ENCODE results near the gene LPIN2. TPM values are rescaled to one million over a fixed set of nuclear protein-coding genes. Genes with fewer than 3 reads are reported as not detected.

LPIN2 gene
- total RNA-seq = 100 to 1,000 TPM in 1 of 2 experiments, 10 to 100 TPM in 1; 95.4 to 103 TPM
- 10 to 100 TPM; 53.6 to 96.5 TPM for polyA plus RNA-seq

GRCh38 chr18:3013024-3013804 is at the start of gene LPIN2:
TSS of gene LPIN2 (minus strand) at chr18:3013144. CDS start at chr18:2960840, 52,304 bp downstream.
- CTCF ChIA-PET (ENCODE audit: partially characterized antibody) = interaction anchor here (4.3 to 9.1 kb wide), 2 partner anchors 17 to 50 kb away, joined by 55 to 108 read pairs; no protein-coding TSS in a partner anchor
- POLR2A ChIA-PET (ENCODE audit: partially characterized antibody) = interaction anchor here (0.8 to 9.3 kb wide), 14 partner anchors 15 to 438 kb away, joined by 3 to 136 read pairs (median 4); partner anchors contain the start of genes MYL12A and MYL12B
- no peaks in the 10 kb centered on the region for H3K27me3 ChIP-seq (ENCODE audit: insufficient read depth, low read length)
- peak within 1 kb of the TSS; percentile 55 to 70 for H3K4me3 ChIP-seq (ENCODE audit: low read length in 2 of 2)
- peaks cover 68% of the 10 kb centered on the region for H3K4me1 ChIP-seq (ENCODE audit: insufficient read depth, low read length)
- Mint-ChIP-seq H3K4me3 (peak within 1 kb of the TSS; percentile 93 to 99 (median 96)), H3K27me3 (no peaks in the 10 kb centered on the region), H3K9me3 (peaks cover 0 to 1% (median 0%) of the 10 kb centered on the region in 8 donors), H3K4me1 (peaks cover 51 to 75% (median 68%) of the 10 kb centered on the region in 4 donors), H3K36me3 (peaks cover 26 to 30% of the 10 kb centered on the region in 2 donors), H3K27ac (peak within 1 kb of the TSS; percentile 94 to 98 (median 98))
- no peaks in the 10 kb centered on the region for H3K36me3 ChIP-seq (ENCODE audit: insufficient read depth, low read length)
- intact Hi-C loops (cut with micrococcal nuclease) = loop anchor here (1.0 to 5.0 kb wide), 6 partner anchors 49 to 584 kb away; partner anchors contain the start of genes MYL12A, MYL12B and SMCHD1
- DNase-seq = peak; percentile 97 to 98 (median 98)
- H3K9me3 ChIP-seq (ENCODE audit: control insufficient read depth in 1 of 2, low read length in 2 of 2) = no peaks in the 10 kb centered on the region
- H3K27ac ChIP-seq (ENCODE audit: low read depth, low read length) = peak within 1 kb of the TSS; percentile 63

DNA sequence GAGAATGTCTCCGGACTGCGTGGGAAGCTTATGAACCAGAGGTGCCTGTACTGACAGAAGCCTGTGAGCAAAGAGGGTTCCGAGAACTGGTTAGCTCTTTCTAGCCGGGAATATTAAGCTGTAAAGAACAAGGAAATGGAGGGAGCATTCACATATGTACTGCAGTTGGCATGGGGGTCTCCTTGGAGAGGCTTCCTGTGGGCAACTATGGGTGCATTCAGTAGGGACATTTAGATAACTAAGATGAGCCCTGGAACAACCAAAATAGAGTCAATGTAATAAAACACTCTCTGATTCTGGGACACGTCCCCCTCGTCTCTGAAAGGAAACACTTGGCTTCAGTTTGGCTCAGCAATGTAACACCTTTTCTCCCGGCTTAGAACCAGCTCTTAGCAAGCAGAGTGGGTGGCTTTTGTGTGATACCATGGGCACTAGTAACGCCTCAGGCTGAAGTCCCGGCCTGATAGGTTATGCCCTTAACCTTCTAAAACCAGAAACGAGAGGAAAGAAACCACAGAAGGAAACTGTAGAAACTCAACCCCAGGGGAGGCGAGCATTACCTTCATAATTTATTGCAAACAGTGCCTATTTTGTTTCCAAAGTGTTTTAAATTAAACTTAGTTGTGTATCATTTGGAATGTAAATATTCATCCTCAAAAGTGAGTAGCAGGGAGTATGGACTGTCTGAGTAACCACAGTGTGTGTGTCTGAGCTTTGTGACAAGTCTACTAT is 48.8 kb upstream of the LPIN2 start:
- H3K27me3 ChIP-seq (ENCODE audit: insufficient read depth, low read length) = no peaks in the 10 kb centered on the region
- no peaks in the 10 kb centered on the region for H3K36me3 ChIP-seq (ENCODE audit: insufficient read depth, low read length)
- H3K4me1 ChIP-seq (ENCODE audit: insufficient read depth, low read length) = peaks cover 70% of the 10 kb centered on the region
- peak overlapping the region in 1 of 2 donors; percentile 53 for H3K4me3 ChIP-seq (ENCODE audit: low read length in 2 of 2)
- no peaks in the 10 kb centered on the region for H3K9me3 Mint-ChIP-seq
- peak overlapping the region; percentile 93 for H3K27ac ChIP-seq (ENCODE audit: low read depth, low read length)
- peaks cover 0 to 3% of the 10 kb centered on the region in 2 donors for H3K36me3 Mint-ChIP-seq
- ChIA-PET POLR2A (ENCODE audit: partially characterized antibody) (interaction anchor here (0.6 to 8.8 kb wide), 41 partner anchors 9 to 532 kb away, joined by 3 to 223 read pairs (median 7); partner anchors contain the start of genes LPIN2, MYL12A, MYL12B and SMCHD1), CTCF (ENCODE audit: partially characterized antibody) (interaction anchor here (0.7 to 12.5 kb wide), 39 partner anchors 9 to 544 kb away, joined by 3 to 651 read pairs (median 5); partner anchors contain the start of genes LPIN2 and MYL12A)
- intact Hi-C loops (cut with micrococcal nuclease) = loop anchor here (1.0 to 2.0 kb wide), 3 partner anchors 25 to 185 kb away; partner anchors contain the start of gene LPIN2
- no peaks in the 10 kb centered on the region for H3K9me3 ChIP-seq (ENCODE audit: control insufficient read depth in 1 of 2, low read length in 2 of 2)
- H3K4me3 Mint-ChIP-seq = peak overlapping the region; percentile 74 to 86 (median 82)
- H3K27me3 Mint-ChIP-seq = no peaks in the 10 kb centered on the region
- H3K27ac Mint-ChIP-seq = peak overlapping the region; percentile 91 to 100 (median 98)
- peaks cover 49 to 72% (median 65%) of the 10 kb centered on the region in 4 donors for H3K4me1 Mint-ChIP-seq
- peak; percentile 43 to 73 (median 54) for DNase-seq

GRCh38 chr18:3060667-3061580 is 48.0 kb upstream of the LPIN2 start:
- peaks cover 78% of the 10 kb centered on the region for H3K4me1 ChIP-seq (ENCODE audit: insufficient read depth, low read length)

GRCh38 chr18:3059272-3059671 is 46.3 kb upstream of the LPIN2 start:
- CTCF ChIA-PET (ENCODE audit: partially characterized antibody) = interaction anchor here (1.3 to 12.5 kb wide), 8 partner anchors 25 to 79 kb away, joined by 3 to 651 read pairs (median 36); no protein-coding TSS in a partner anchor
- H3K9me3 Mint-ChIP-seq = peaks cover 0 to 2% (median 0%) of the 10 kb centered on the region in 8 donors

More at GRCh38 chr18:3060667-3061580, 48.0 kb upstream of the LPIN2 start:
- peaks cover 50 to 73% (median 67%) of the 10 kb centered on the region in 4 donors for H3K4me1 Mint-ChIP-seq
- Histone ChIP-seq H3K27me3 (ENCODE audit: insufficient read depth, low read length) (no peaks in the 10 kb centered on the region), H3K9me3 (ENCODE audit: control insufficient read depth in 1 of 2, low read length in 2 of 2) (no peaks in the 10 kb centered on the region), H3K4me3 (ENCODE audit: low read length in 2 of 2) (peak overlapping the region; percentile 18 to 53), H3K27ac (ENCODE audit: low read depth, low read length) (peak overlapping the region; percentile 93), H3K36me3 (ENCODE audit: insufficient read depth, low read length) (no peaks in the 10 kb centered on the region)
- peak; percentile 69 to 83 (median 74) for DNase-seq
- peak overlapping the region; percentile 74 to 86 (median 82) for H3K4me3 Mint-ChIP-seq
- H3K27ac Mint-ChIP-seq = peak overlapping the region; percentile 91 to 100 (median 98)
- no peaks in the 10 kb centered on the region for H3K27me3 Mint-ChIP-seq
- no peaks in the 10 kb centered on the region for H3K36me3 Mint-ChIP-seq
- intact Hi-C loops (cut with micrococcal nuclease) = no loop called here
- ChIA-PET CTCF (ENCODE audit: partially characterized antibody) (interaction anchor here (1.1 to 12.5 kb wide), 17 partner anchors 8 to 186 kb away, joined by 3 to 651 read pairs (median 27); partner anchors contain the start of genes LPIN2 and MYL12A), POLR2A (ENCODE audit: partially characterized antibody) (interaction anchor here (0.6 to 8.8 kb wide), 40 partner anchors 10 to 424 kb away, joined by 3 to 223 read pairs (median 7); partner anchors contain the start of genes LPIN2, MYL12A, MYL12B and SMCHD1)
- no peaks in the 10 kb centered on the region for H3K9me3 Mint-ChIP-seq

DNA sequence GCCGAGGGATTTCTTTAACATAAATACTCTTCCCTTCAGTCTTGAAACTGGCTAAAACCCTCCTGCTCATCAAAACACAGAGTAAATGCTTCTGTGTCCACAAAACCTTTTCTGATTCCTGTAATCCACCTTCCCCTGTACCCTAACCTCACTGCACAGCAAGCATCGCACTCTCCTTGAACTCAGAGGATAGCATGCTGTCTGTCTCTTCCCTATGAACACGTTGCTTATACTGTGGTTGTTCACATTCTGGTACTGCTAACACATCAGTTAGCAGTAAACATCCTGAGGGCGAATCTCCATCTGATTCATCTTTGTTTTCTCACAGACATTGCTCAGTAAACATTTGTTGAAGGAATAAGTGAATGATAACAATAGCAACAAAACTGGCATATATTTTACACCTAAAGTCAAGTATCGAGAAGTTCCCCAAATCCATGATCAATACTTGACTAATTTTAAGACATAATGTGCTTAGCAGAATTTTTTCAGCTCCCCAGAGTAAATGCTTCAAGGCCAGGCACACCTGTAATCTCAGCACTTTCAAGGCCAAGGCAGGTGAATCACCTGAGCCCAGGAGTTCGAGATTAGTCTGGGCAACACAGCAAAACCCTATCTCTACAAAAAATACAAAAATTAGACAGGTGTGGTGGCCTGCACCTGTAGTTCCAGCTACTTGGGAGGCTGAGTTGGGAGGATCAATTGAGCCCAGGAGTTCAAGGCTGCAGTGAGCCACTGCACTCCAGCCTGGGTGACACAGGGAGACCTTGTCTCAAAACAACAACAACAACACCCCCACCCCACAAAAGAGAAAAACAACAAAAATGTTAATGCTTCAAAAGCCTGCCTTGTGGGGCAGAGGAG is 45.6 kb upstream of the LPIN2 start:
- peak overlapping the region; percentile 93 for H3K27ac ChIP-seq (ENCODE audit: low read depth, low read length)
- Mint-ChIP-seq H3K4me3 (peak overlapping the region in 7 of 8 donors; percentile 3 to 74 (median 60)), H3K9me3 (peaks cover 0 to 4% (median 0%) of the 10 kb centered on the region in 8 donors), H3K27me3 (no peaks in the 10 kb centered on the region), H3K27ac (peak overlapping the region; percentile 91 to 100 (median 98)), H3K4me1 (peaks cover 53 to 80% (median 71%) of the 10 kb centered on the region in 4 donors), H3K36me3 (peaks cover 0 to 4% of the 10 kb centered on the region in 2 donors)
- intact Hi-C loops (cut with micrococcal nuclease) = loop anchor here (2.0 kb wide), 1 partner anchor 390 kb away; no protein-coding TSS in a partner anchor
- H3K36me3 ChIP-seq (ENCODE audit: insufficient read depth, low read length) = no peaks in the 10 kb centered on the region
- H3K4me3 ChIP-seq (ENCODE audit: low read length in 2 of 2) = no peak overlapping the region
- no peaks in the 10 kb centered on the region for H3K9me3 ChIP-seq (ENCODE audit: control insufficient read depth in 1 of 2, low read length in 2 of 2)
- no peaks in the 10 kb centered on the region for H3K27me3 ChIP-seq (ENCODE audit: insufficient read depth, low read length)
- H3K4me1 ChIP-seq (ENCODE audit: insufficient read depth, low read length) = peaks cover 80% of the 10 kb centered on the region
- ChIA-PET POLR2A (ENCODE audit: partially characterized antibody) (interaction anchor here (0.9 to 8.8 kb wide), 15 partner anchors 21 to 402 kb away, joined by 3 to 223 read pairs (median 5); partner anchors contain the start of genes LPIN2, MYL12A and MYL12B), CTCF (ENCODE audit: partially characterized antibody) (interaction anchor here (1.0 to 12.5 kb wide), 6 partner anchors 10 to 71 kb away, joined by 3 to 651 read pairs (median 66); no protein-coding TSS in a partner anchor)
- peak; percentile 36 to 59 (median 57) for DNase-seq

More at GRCh38 chr18:3059272-3059671, 46.3 kb upstream of the LPIN2 start:
- H3K27ac ChIP-seq (ENCODE audit: low read depth, low read length) = peak overlapping the region; percentile 93
- no peaks in the 10 kb centered on the region for H3K36me3 ChIP-seq (ENCODE audit: insufficient read depth, low read length)
- Mint-ChIP-seq H3K27ac (peak overlapping the region; percentile 91 to 100 (median 98)), H3K27me3 (no peaks in the 10 kb centered on the region), H3K36me3 (peaks cover 0 to 3% of the 10 kb centered on the region in 2 donors), H3K4me3 (peak overlapping the region in 5 of 8 donors; percentile 3 to 74 (median 43)), H3K4me1 (peaks cover 51 to 75% (median 69%) of the 10 kb centered on the region in 4 donors)
- H3K4me1 ChIP-seq (ENCODE audit: insufficient read depth, low read length) = peaks cover 82% of the 10 kb centered on the region
- DNase-seq = peak; percentile 54 to 81 (median 70)
- no peak overlapping the region for H3K4me3 ChIP-seq (ENCODE audit: low read length in 2 of 2)
- H3K9me3 ChIP-seq (ENCODE audit: control insufficient read depth in 1 of 2, low read length in 2 of 2) = no peaks in the 10 kb centered on the region
- intact Hi-C loops (cut with micrococcal nuclease) = loop anchor here (2.0 kb wide), 1 partner anchor 390 kb away; no protein-coding TSS in a partner anchor
- H3K27me3 ChIP-seq (ENCODE audit: insufficient read depth, low read length) = no peaks in the 10 kb centered on the region
- POLR2A ChIA-PET (ENCODE audit: partially characterized antibody) = interaction anchor here (1.0 to 8.8 kb wide), 21 partner anchors 15 to 403 kb away, joined by 3 to 223 read pairs (median 22); partner anchors contain the start of genes LPIN2, MYL12A and MYL12B
